Measurements from ENCODE around the gene PPP2R5B.
"Not testable (repeated sequence)": the region's sequence is repeated elsewhere in the genome, so short reads cannot be mapped to it uniquely, and the experiment has no call there.

The PPP2R5B gene

DNA sequence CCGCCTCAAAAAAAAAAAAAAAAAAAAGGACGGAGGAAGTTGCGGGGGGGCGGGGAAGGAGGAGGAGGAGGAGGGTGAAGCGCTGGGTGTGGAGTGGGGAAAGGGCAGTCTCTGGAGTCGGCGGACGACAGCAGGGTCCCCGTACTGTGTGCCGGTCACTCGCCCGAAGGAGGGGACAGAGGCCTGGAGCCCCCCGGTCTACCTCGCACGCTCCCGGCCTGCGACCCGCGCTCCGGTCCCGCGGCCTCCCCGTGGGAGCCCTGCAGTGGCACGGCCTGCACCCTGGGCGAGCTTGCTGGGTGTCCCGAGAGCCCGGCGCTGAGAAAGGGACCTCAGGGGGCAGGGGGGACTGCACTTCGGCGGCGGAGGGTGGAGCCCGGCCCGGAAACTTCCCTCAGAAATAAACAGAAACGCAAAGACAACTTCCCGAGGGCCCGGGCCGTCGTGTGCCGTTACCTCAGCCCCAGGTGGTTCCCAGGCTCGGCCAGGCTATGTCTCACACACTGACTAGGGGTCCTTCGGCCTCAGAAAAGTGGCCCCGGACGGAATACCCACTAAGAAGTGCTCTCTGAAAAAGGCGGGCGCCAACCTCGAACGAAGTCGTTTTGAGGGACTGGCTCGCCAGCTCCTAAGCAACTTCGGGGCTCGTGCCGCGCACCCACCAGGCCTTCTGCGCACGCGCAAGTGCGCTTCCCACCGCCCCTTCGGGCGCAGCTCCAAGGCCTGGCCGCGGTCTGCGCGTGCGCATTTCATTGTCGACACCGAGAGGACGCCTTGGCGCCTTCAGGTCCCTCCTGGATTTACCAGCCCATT is 47.1 kb downstream of the PPP2R5B start, which contains the start of gene MAJIN:
TSS of gene MAJIN (minus strand) at position 688 of the 813 bp plus-strand sequence. CDS start 12,703 bp downstream, outside the sequence.
- peak; percentile 62 for DNase-seq (ENCODE audit: low read depth)
- TF ChIP-seq, protein P1, sequence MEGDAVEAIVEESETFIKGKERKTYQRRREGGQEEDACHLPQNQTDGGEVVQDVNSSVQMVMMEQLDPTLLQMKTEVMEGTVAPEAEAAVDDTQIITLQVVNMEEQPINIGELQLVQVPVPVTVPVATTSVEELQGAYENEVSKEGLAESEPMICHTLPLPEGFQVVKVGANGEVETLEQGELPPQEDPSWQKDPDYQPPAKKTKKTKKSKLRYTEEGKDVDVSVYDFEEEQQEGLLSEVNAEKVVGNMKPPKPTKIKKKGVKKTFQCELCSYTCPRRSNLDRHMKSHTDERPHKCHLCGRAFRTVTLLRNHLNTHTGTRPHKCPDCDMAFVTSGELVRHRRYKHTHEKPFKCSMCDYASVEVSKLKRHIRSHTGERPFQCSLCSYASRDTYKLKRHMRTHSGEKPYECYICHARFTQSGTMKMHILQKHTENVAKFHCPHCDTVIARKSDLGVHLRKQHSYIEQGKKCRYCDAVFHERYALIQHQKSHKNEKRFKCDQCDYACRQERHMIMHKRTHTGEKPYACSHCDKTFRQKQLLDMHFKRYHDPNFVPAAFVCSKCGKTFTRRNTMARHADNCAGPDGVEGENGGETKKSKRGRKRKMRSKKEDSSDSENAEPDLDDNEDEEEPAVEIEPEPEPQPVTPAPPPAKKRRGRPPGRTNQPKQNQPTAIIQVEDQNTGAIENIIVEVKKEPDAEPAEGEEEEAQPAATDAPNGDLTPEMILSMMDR (IDR thresholded peaks at IDR 0.05; ENCODE audit: insufficient read depth, low read depth, low read length, missing control alignments), result no peak
- peak within 1 kb of the TSS; percentile 24 for H3K4me3 ChIP-seq (ENCODE audit: low read length)

GRCh38 chr11:64974124-64974523 is 49.6 kb downstream of the PPP2R5B start:
- TF ChIP-seq, protein P1 (IDR thresholded peaks at IDR 0.05; ENCODE audit: insufficient read depth, low read depth, low read length, missing control alignments), result no peak
- H3K4me3 ChIP-seq (ENCODE audit: low read length), result no peak overlapping the region
- DNase-seq (ENCODE audit: low read depth), result no peak

GRCh38 chr11:64976651-64977050 is 52.2 kb downstream of the PPP2R5B start:
- TF ChIP-seq, protein P1 (IDR thresholded peaks at IDR 0.05; ENCODE audit: insufficient read depth, low read depth, low read length, missing control alignments), result no peak
- DNase-seq (ENCODE audit: low read depth), result no peak
- H3K4me3 ChIP-seq (ENCODE audit: low read length), result no peak overlapping the region

DNA sequence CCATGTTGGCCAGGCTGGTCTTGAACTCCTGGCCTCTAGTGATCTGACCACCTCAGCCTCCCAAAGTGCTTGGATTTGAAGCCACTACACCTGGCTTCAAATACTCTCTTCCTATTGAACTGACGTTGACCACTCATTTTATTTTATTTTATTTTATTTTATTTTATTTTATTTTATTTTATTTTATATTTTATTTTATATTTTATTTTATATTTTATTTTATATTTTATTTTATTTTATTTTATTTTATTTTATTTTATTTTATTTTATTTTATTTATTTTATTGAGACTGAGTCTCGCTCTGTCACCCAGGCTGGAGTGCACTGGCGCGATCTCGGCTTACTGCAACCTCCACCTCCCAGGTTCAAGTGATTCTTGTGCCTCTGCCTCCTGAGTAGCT is 58.9 kb downstream of the PPP2R5B start:
- DNase-seq (ENCODE audit: low read depth); H3K4me3 ChIP-seq (ENCODE audit: low read length): not testable (repeated sequence)

All from epithelial cell of esophagus (primary cell).